Esophagus squamous epithelium (tissue), 4 donors: Measurements from ENCODE around the gene PRR36.

Source experiments
- CTCF ChIP-seq, 6 experiments: fragments of 450-650 bp in 4 of 6; fragments of 200-600 bp in 2 of 6; sonication (generic) in 2 of 6; IDR thresholded peaks; one replicate each; pipeline ENCODE4 v1.5.1; 2016 to 2019; ENCODE audit warnings: antibody characterized with exemption in 6 of 6, mild to moderate bottlenecking in 4 of 6, moderate library complexity in 4 of 6
- POLR2A ChIP-seq, 4 donors: fragments of 450-650 bp; IDR thresholded peaks; one replicate each; pipeline ENCODE4 v1.6.1; 2017; ENCODE audit warnings: antibody characterized with exemption in 4 of 4, mild to moderate bottlenecking in 4 of 4, moderate library complexity in 3 of 4

GRCh38 chr19:7822910-7823515 lies 51.2 kb downstream of the PRR36 start:
- TF ChIP-seq CTCF (IDR thresholded peaks at IDR 0.05), result no peak
- no peak for TF ChIP-seq POLR2A (IDR thresholded peaks at IDR 0.05)
